ENCODE measurements around the gene ENTR1.

- TF ChIP-seq ZBTB7A (IDR thresholded peaks at IDR 0.05; ENCODE audit: low read depth): no peak
- no peak for TF ChIP-seq USF1 (IDR thresholded peaks at IDR 0.05)
- TF ChIP-seq MAX (IDR thresholded peaks at IDR 0.05): no peak
- TF ChIP-seq TAF1 (IDR thresholded peaks at IDR 0.05; ENCODE audit: low read depth): no peak
- no peak for TF ChIP-seq EP300 (IDR thresholded peaks at IDR 0.05; ENCODE audit: borderline replicate concordance)
- no peak for TF ChIP-seq YY1 (IDR thresholded peaks at IDR 0.05; ENCODE audit: low read depth)
- no peak for TF ChIP-seq CEBPB (IDR thresholded peaks at IDR 0.05)
- TF ChIP-seq RAD21 (IDR thresholded peaks at IDR 0.05; ENCODE audit: low read depth): no peak
- no peak for TF ChIP-seq EGR1 (IDR thresholded peaks at IDR 0.05)
- no peak for TF ChIP-seq TCF12 (IDR thresholded peaks at IDR 0.05; ENCODE audit: low read depth)
- no peak for TF ChIP-seq CREB1 (IDR thresholded peaks at IDR 0.05; ENCODE audit: low read depth)
- no peak for TF ChIP-seq TEAD4 (IDR thresholded peaks at IDR 0.05)
- no peak for TF ChIP-seq REST (IDR thresholded peaks at IDR 0.05; ENCODE audit: low read depth)
- no peak for TF ChIP-seq FOXM1 (IDR thresholded peaks at IDR 0.05; ENCODE audit: borderline replicate concordance, low read depth)
Observed at GRCh38 chr9:136434580-136435169, 24.3 kb upstream of the ENTR1 start.

Measured in Ishikawa (cell line).